Gastroesophageal sphincter (tissue), 3 donors: ENCODE results near the gene MKNK2.

Experiments
- EP300 ChIP-seq: sonication (generic); formaldehyde crosslinking; IDR thresholded peaks from one replicate; pipeline ENCODE4 v1.6.1; 2017; ENCODE audit warnings: antibody characterized with exemption, mild to moderate bottlenecking
- POLR2A ChIP-seq, 2 donors: fragments of 450-650 bp; IDR thresholded peaks; one replicate each; pipeline ENCODE4 v1.6.1; 2017; ENCODE audit warnings: antibody characterized with exemption in 2 of 2, mild to moderate bottlenecking in 2 of 2, moderate library complexity in 1 of 2
- TF ChIP-seq, protein P1 (sequence below), 4 experiments: fragments of 200-600 bp in 2 of 4; fragments of 450-650 bp in 2 of 4; sonication (generic) in 1 of 4; IDR thresholded peaks; one replicate each; pipeline ENCODE4 v1.5.1; 2017 to 2019; ENCODE audit warnings: antibody characterized with exemption in 4 of 4, mild to moderate bottlenecking in 2 of 4, moderate library complexity in 2 of 4

DNA sequence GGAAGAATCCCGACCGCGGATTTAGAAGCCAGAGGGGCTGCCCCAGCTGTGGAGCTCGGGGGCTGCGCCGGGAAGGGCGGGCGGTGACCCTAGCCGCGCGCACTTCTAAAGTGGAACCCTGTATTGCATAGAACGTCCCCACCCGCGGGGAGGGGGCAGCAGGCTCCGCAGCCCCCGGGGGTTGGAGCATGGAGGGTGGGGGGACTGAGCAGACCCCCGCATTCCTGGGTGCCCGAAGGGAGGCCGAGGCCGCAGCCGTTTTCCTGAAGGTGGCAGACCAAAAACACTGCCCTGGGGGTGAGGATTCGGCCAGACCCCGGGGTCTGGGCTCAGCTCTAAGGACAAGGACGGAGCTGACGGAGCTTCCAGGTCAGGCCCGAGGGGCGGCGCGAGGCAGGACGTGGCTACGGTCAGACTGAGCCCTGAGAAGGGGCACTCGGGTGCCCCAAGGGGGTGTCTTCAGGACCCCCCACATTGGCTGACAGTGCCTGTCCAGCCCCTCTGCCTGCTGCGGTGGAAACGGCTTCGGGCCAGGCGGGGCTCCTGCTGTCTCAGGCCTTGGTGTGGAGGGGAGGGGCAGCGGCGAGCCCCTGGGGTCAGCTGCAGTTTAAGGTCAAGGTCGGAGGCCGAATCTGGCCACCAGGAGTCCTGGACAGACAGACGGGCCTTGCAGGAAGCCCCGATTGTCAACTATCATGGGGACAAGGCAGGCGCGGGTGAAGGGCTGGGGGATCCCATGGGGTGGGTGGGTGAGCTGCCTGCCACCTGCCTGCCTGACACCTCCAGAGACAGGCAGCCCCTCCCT lies 12.6 kb downstream of the MKNK2 start:
- TF ChIP-seq, protein P1, sequence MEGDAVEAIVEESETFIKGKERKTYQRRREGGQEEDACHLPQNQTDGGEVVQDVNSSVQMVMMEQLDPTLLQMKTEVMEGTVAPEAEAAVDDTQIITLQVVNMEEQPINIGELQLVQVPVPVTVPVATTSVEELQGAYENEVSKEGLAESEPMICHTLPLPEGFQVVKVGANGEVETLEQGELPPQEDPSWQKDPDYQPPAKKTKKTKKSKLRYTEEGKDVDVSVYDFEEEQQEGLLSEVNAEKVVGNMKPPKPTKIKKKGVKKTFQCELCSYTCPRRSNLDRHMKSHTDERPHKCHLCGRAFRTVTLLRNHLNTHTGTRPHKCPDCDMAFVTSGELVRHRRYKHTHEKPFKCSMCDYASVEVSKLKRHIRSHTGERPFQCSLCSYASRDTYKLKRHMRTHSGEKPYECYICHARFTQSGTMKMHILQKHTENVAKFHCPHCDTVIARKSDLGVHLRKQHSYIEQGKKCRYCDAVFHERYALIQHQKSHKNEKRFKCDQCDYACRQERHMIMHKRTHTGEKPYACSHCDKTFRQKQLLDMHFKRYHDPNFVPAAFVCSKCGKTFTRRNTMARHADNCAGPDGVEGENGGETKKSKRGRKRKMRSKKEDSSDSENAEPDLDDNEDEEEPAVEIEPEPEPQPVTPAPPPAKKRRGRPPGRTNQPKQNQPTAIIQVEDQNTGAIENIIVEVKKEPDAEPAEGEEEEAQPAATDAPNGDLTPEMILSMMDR (IDR thresholded peaks at IDR 0.05): no peak
- TF ChIP-seq POLR2A (IDR thresholded peaks at IDR 0.05) (no peak), EP300 (no peak)
